Trophoblast cell (in vitro differentiated cells and primary cell): ENCODE results near the gene TAC4.

Source experiments
- DNase-seq, 2 donors: peaks; one replicate each; pipeline ENCODE4 v3.0.0-alpha.2; 2016
- H2AFZ ChIP-seq: 2 replicates; pipeline ENCODE4 v1.6.1; 2013; ENCODE audit warnings: low read length, moderate library complexity, mild to moderate bottlenecking; ENCODE audit not compliant: insufficient read depth, poor library complexity
- H2AK5ac ChIP-seq: 2 replicates; pipeline ENCODE4 v1.6.1; 2013; ENCODE audit warnings: mild to moderate bottlenecking, low read length
- H2BK120ac ChIP-seq: 2 replicates; pipeline ENCODE4 v1.6.1; 2013; ENCODE audit warnings: low read length, mild to moderate bottlenecking, moderate library complexity; ENCODE audit not compliant: insufficient read depth, poor library complexity
- H2BK12ac ChIP-seq: 2 replicates; pipeline ENCODE4 v1.6.1; 2013; ENCODE audit warnings: mild to moderate bottlenecking, low read length, moderate library complexity
- H2BK5ac ChIP-seq: 2 replicates; pipeline ENCODE4 v1.6.1; 2013; ENCODE audit warnings: low read length, low read depth, moderate library complexity, mild to moderate bottlenecking; ENCODE audit not compliant: poor library complexity
- H3K14ac ChIP-seq: 2 replicates; pipeline ENCODE4 v1.6.1; 2013; ENCODE audit warnings: mild to moderate bottlenecking, low read length
- H3K18ac ChIP-seq: 2 replicates; pipeline ENCODE4 v1.6.1; 2013; ENCODE audit warnings: mild to moderate bottlenecking, low read length
- H3K23ac ChIP-seq: 2 replicates; pipeline ENCODE4 v1.6.1; 2013; ENCODE audit warnings: low read length
- H3K27ac ChIP-seq: 2 replicates; pipeline ENCODE4 v1.5.1; 2013; ENCODE audit warnings: low read depth, mild to moderate bottlenecking, inconsistent platforms, low read length, moderate library complexity
- H3K27me3 ChIP-seq: 2 replicates; pipeline ENCODE4 v1.6.1; 2013; ENCODE audit warnings: inconsistent platforms, mild to moderate bottlenecking, low read length, moderate library complexity; ENCODE audit not compliant: insufficient read depth
- H3K36me3 ChIP-seq, 2 experiments: 1 replicate in 1 of 2; 2 replicates in 1 of 2; pipeline ENCODE4 v1.6.1; 2013; ENCODE audit warnings: low read length in 2 of 2, mild to moderate bottlenecking in 2 of 2, moderate library complexity in 1 of 2; ENCODE audit not compliant: insufficient read depth in 2 of 2, control insufficient read depth in 1 of 2
- H3K4ac ChIP-seq: 2 replicates; pipeline ENCODE4 v1.6.1; 2013; ENCODE audit warnings: low read depth, mild to moderate bottlenecking, low read length, moderate library complexity
- H3K4me1 ChIP-seq, 2 experiments: 1 replicate in 1 of 2; 2 replicates in 1 of 2; pipeline ENCODE4 v1.6.1; 2013; ENCODE audit warnings: low read length in 2 of 2, mild to moderate bottlenecking in 2 of 2, moderate library complexity in 1 of 2; ENCODE audit not compliant: insufficient read depth in 2 of 2, control insufficient read depth in 1 of 2
- H3K4me2 ChIP-seq: 2 replicates; pipeline ENCODE4 v1.6.1; 2013; ENCODE audit warnings: inconsistent platforms, mild to moderate bottlenecking, low read length, moderate library complexity
- H3K4me3 ChIP-seq: 2 replicates; pipeline ENCODE4 v1.5.1; 2013; ENCODE audit warnings: mild to moderate bottlenecking, low read depth, low read length, inconsistent platforms
- H3K79me1 ChIP-seq: one replicate; pipeline ENCODE4 v1.6.1; 2013; ENCODE audit warnings: low read length
- H3K79me2 ChIP-seq: 2 replicates; pipeline ENCODE4 v1.6.1; 2013; ENCODE audit warnings: low read length, mild to moderate bottlenecking; ENCODE audit not compliant: control insufficient read depth, insufficient read depth, poor library complexity
- H3K9ac ChIP-seq: 2 replicates; pipeline ENCODE4 v1.6.1; 2013; ENCODE audit warnings: mild to moderate bottlenecking, low read length
- H3K9me3 ChIP-seq: 2 replicates; pipeline ENCODE4 v1.6.1; 2013; ENCODE audit warnings: low read depth, mild to moderate bottlenecking, control low read depth, inconsistent platforms, low read length; ENCODE audit not compliant: insufficient read depth
- H4K12ac ChIP-seq: 2 replicates; pipeline ENCODE4 v1.6.1; 2013; ENCODE audit warnings: low read depth, mild to moderate bottlenecking, low read length, moderate library complexity
- H4K8ac ChIP-seq: 2 replicates; pipeline ENCODE4 v1.6.1; 2013; ENCODE audit warnings: low read depth, mild to moderate bottlenecking, low read length, moderate library complexity
- H4K91ac ChIP-seq: one replicate; pipeline ENCODE4 v1.6.1; 2013; ENCODE audit warnings: low read depth, mild to moderate bottlenecking, low read length, moderate library complexity
- WGBS: extraction: QIAGEN DNeasy Blood & Tissue Kit; methylation state at CpG from one replicate; pipeline ENCODE4 v1.1.7; 2013; ENCODE audit warnings: missing lambda C conversion rate; ENCODE audit not compliant: insufficient read length, insufficient coverage; ENCODE audit errors: extremely low coverage; 5-methylcytosine and 5-hydroxymethylcytosine counted together

The TAC4 gene

GRCh38 chr17:49836111-49837030, 11.5 kb downstream of the TAC4 start:
- WGBS: no CpG with 5 or more reads among the region's 16 CpGs
- no peak for DNase-seq
- H3K27me3 ChIP-seq: no peaks in the 10 kb centered on the region
- H3K36me3 ChIP-seq: peaks cover 6 to 14% of the 10 kb centered on the region in 2 experiments
- no peak overlapping the region for H3K4ac ChIP-seq
- no peaks in the 10 kb centered on the region for H3K79me1 ChIP-seq
- H2BK120ac ChIP-seq: no peak overlapping the region
- H4K8ac ChIP-seq: no peak overlapping the region
- H2AK5ac ChIP-seq: no peak overlapping the region
- H2AFZ ChIP-seq: no peak overlapping the region
- H2BK5ac ChIP-seq: no peak overlapping the region
- no peak overlapping the region for H3K4me2 ChIP-seq
- no peak overlapping the region for H3K23ac ChIP-seq
- H3K79me2 ChIP-seq: no peaks in the 10 kb centered on the region
- no peak overlapping the region for H3K4me3 ChIP-seq
- no peak overlapping the region for H3K18ac ChIP-seq
- no peak overlapping the region for H3K9ac ChIP-seq
- H3K4me1 ChIP-seq: peaks cover 2 to 11% of the 10 kb centered on the region in 2 experiments
- H2BK12ac ChIP-seq: no peak overlapping the region
- H3K9me3 ChIP-seq: no peaks in the 10 kb centered on the region
- no peak overlapping the region for H3K27ac ChIP-seq
- H4K91ac ChIP-seq: no peak overlapping the region
- no peak overlapping the region for H3K14ac ChIP-seq
- no peak overlapping the region for H4K12ac ChIP-seq

DNA sequence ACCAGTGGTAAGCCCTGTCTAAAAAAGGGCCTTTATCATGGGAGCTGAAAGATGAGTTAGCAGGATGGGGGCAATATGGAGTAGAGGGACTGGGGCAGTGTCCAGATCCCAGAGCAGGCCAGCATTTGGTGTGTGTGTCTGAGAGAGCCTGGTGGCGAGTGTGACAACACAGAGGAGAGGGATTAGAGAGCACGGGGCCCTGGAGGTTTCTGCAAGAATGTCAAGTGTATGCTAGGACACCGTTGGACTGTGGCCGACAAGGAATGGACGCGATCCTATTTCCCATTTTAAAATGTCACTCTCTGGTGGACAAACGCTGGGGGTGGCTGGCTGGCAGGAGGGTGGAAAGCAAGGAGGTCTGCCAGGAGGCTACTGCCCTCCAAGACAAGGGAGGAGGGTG, 12.4 kb downstream of the TAC4 start:
- no CpG with 5 or more reads among the region's 7 CpGs for WGBS
- Histone ChIP-seq H3K9ac (no peak overlapping the region), H3K79me1 (no peaks in the 10 kb centered on the region), H4K8ac (no peak overlapping the region), H3K27me3 (no peaks in the 10 kb centered on the region), H3K14ac (no peak overlapping the region), H3K4me1 (peaks cover under 1 to 10% of the 10 kb centered on the region in 2 experiments), H2AFZ (no peak overlapping the region), H3K4me2 (no peak overlapping the region), H3K18ac (no peak overlapping the region), H2AK5ac (no peak overlapping the region), H4K12ac (no peak overlapping the region), H3K9me3 (no peaks in the 10 kb centered on the region), H4K91ac (no peak overlapping the region), H2BK5ac (no peak overlapping the region), H2BK12ac (no peak overlapping the region), H2BK120ac (no peak overlapping the region), H3K4me3 (no peak overlapping the region), H3K36me3 (peaks cover 6 to 18% of the 10 kb centered on the region in 2 experiments), H3K23ac (no peak overlapping the region), H3K79me2 (no peaks in the 10 kb centered on the region), H3K4ac (no peak overlapping the region), H3K27ac (no peak overlapping the region)
- no peak for DNase-seq

- no CpG with 5 or more reads among the region's 19 CpGs for WGBS
Observed at GRCh38 chr17:49834118-49834743, 13.6 kb downstream of the TAC4 start.

GRCh38 chr17:49832840-49833599, 14.8 kb downstream of the TAC4 start:
- Histone ChIP-seq H3K79me2 (no peaks in the 10 kb centered on the region), H3K4me2 (no peak overlapping the region), H2BK5ac (no peak overlapping the region), H3K27ac (no peak overlapping the region), H3K23ac (no peak overlapping the region), H3K4ac (no peak overlapping the region), H2AFZ (no peak overlapping the region), H3K9ac (no peak overlapping the region), H3K4me3 (no peak overlapping the region), H2BK12ac (no peak overlapping the region), H3K27me3 (no peaks in the 10 kb centered on the region), H4K8ac (no peak overlapping the region), H3K14ac (no peak overlapping the region), H2AK5ac (no peak overlapping the region), H3K36me3 (peaks cover 4 to 18% of the 10 kb centered on the region in 2 experiments), H3K4me1 (peaks cover 9 to 15% of the 10 kb centered on the region in 2 experiments), H4K12ac (no peak overlapping the region), H2BK120ac (no peak overlapping the region), H4K91ac (no peak overlapping the region), H3K9me3 (no peaks in the 10 kb centered on the region), H3K18ac (no peak overlapping the region), H3K79me1 (peaks cover 2% of the 10 kb centered on the region)
- DNase-seq: no peak
- no CpG with 5 or more reads among the region's 7 CpGs for WGBS

More at GRCh38 chr17:49834118-49834743, 13.6 kb downstream of the TAC4 start:
- no peaks in the 10 kb centered on the region for H3K9me3 ChIP-seq
- no peak overlapping the region for H2BK120ac ChIP-seq
- no peak overlapping the region for H3K4me2 ChIP-seq
- no peak overlapping the region for H3K18ac ChIP-seq
- no peak overlapping the region for H4K8ac ChIP-seq
- no peak overlapping the region for H3K14ac ChIP-seq
- DNase-seq: no peak
- H3K4ac ChIP-seq: no peak overlapping the region
- peaks cover 6 to 21% of the 10 kb centered on the region in 2 experiments for H3K36me3 ChIP-seq
- no peak overlapping the region for H4K12ac ChIP-seq
- no peak overlapping the region for H2BK5ac ChIP-seq
- no peak overlapping the region for H4K91ac ChIP-seq
- no peak overlapping the region for H2BK12ac ChIP-seq
- no peak overlapping the region for H2AFZ ChIP-seq
- H3K27me3 ChIP-seq: no peaks in the 10 kb centered on the region
- H3K79me1 ChIP-seq: peaks cover 2% of the 10 kb centered on the region
- no peaks in the 10 kb centered on the region for H3K79me2 ChIP-seq
- no peak overlapping the region for H3K27ac ChIP-seq
- no peak overlapping the region for H2AK5ac ChIP-seq
- H3K23ac ChIP-seq: no peak overlapping the region
- H3K4me3 ChIP-seq: no peak overlapping the region
- H3K4me1 ChIP-seq: peaks cover 9 to 15% of the 10 kb centered on the region in 2 experiments
- no peak overlapping the region for H3K9ac ChIP-seq
